IMR-90 (cell line): Measurements from ENCODE around the gene FKBP1B. TPM values are rescaled to one million over a fixed set of nuclear protein-coding genes. Genes with fewer than 3 reads are reported as not detected.

Experiments used
- ATAC-seq: fragments of 200-7000 bp; cut with Tn5 transposase; 2 replicates; pipeline ENCODE4 v1.9.1; 2020; ENCODE audit warnings: low read depth, mild to moderate bottlenecking, moderate library complexity
- BruUV-seq: library from RNA; stranded (reverse); fragments of 400-500 nt; replicated peaks from 2 replicates; lab custom pipeline; 2021; lab: Mats Ljungman, UMichigan
- CTCF ChIA-PET: fragments of 300-600 bp; formaldehyde crosslinking; extraction: SDS; loops from one replicate; lab custom pipeline; 2021; ENCODE audit warnings: antibody characterized with exemption; lab: Yijun Ruan, JAX
- POLR2A ChIA-PET: fragments of 300-600 bp; sonication (Branson Sonifier 250); formaldehyde crosslinking; loops from one replicate; lab custom pipeline; 2022; ENCODE audit warnings: antibody characterized with exemption; ENCODE audit not compliant: unreplicated experiment; lab: Charles Lee
- DNase-seq: peaks from one replicate; pipeline ENCODE4 v3.0.0; 2013
- H2AFZ ChIP-seq: replicated peaks from 2 replicates; pipeline ENCODE3; 2013; ENCODE audit warnings: low read length, mild to moderate bottlenecking; ENCODE audit not compliant: poor library complexity
- H2AK5ac ChIP-seq: 2 replicates; pipeline ENCODE4 v1.6.1; 2013; ENCODE audit warnings: low read depth, low read length, inconsistent platforms
- H2AK9ac ChIP-seq: replicated peaks from 2 replicates; pipeline ENCODE3; 2013; ENCODE audit warnings: mild to moderate bottlenecking, low read depth, low read length, moderate library complexity; ENCODE audit not compliant: poor library complexity
- H2BK120ac ChIP-seq: 2 replicates; pipeline ENCODE4 v1.6.1; 2013; ENCODE audit warnings: low read depth, low read length, inconsistent platforms
- H2BK15ac ChIP-seq: 3 replicates; pipeline ENCODE4 v1.6.1; 2013; ENCODE audit warnings: low read depth, low read length, inconsistent platforms
- H2BK20ac ChIP-seq: 2 replicates; pipeline ENCODE4 v1.6.1; 2013; ENCODE audit warnings: low read depth, mild to moderate bottlenecking, inconsistent platforms, low read length, moderate library complexity
- H2BK5ac ChIP-seq: 2 replicates; pipeline ENCODE4 v1.6.1; 2013; ENCODE audit warnings: mild to moderate bottlenecking, low read depth, low read length, inconsistent platforms; ENCODE audit not compliant: poor library complexity, severe bottlenecking
- H3K14ac ChIP-seq: replicated peaks from 2 replicates; pipeline ENCODE4 v1.6.1; 2013; ENCODE audit warnings: low read depth, low read length, inconsistent platforms
- H3K18ac ChIP-seq: 2 replicates; pipeline ENCODE4 v1.6.1; 2013; ENCODE audit warnings: low read depth, low read length, control low read depth
- H3K23ac ChIP-seq: 2 replicates; pipeline ENCODE4 v1.6.1; 2013; ENCODE audit warnings: low read depth, low read length, inconsistent platforms
- H3K27ac ChIP-seq: 2 replicates; pipeline ENCODE4 v1.5.1; 2013; ENCODE audit warnings: mild to moderate bottlenecking, control low read depth, low read length; ENCODE audit not compliant: insufficient read depth
- H3K27me3 ChIP-seq: 2 replicates; pipeline ENCODE4 v1.6.1; 2013; ENCODE audit warnings: low read length; ENCODE audit not compliant: control insufficient read depth, insufficient read depth
- H3K36me3 ChIP-seq: 2 replicates; pipeline ENCODE4 v1.6.1; 2013; ENCODE audit warnings: low read length, mixed read lengths; ENCODE audit not compliant: control insufficient read depth, insufficient read depth
- H3K4ac ChIP-seq: 2 replicates; pipeline ENCODE4 v1.6.1; 2013; ENCODE audit warnings: low read depth, low read length, inconsistent platforms
- H3K4me1 ChIP-seq: 2 replicates; pipeline ENCODE4 v1.6.1; 2013; ENCODE audit warnings: low read length, mixed read lengths; ENCODE audit not compliant: control insufficient read depth, insufficient read depth
- H3K4me2 ChIP-seq: 2 replicates; pipeline ENCODE4 v1.6.1; 2013; ENCODE audit warnings: low read depth, mild to moderate bottlenecking, control low read depth, low read length, moderate library complexity
- H3K4me3 ChIP-seq: 2 replicates; pipeline ENCODE4 v1.5.1; 2013; ENCODE audit warnings: low read depth, mild to moderate bottlenecking, control low read depth, low read length, moderate library complexity; ENCODE audit not compliant: insufficient read depth
- H3K56ac ChIP-seq: 2 replicates; pipeline ENCODE4 v1.6.1; 2013; ENCODE audit warnings: low read length, inconsistent platforms; ENCODE audit not compliant: insufficient read depth; ENCODE audit errors: extremely low read depth
- H3K79me1 ChIP-seq, 2 experiments: 2 replicates each; pipeline ENCODE4 v1.6.1; 2013; ENCODE audit warnings: low read length in 2 of 2, inconsistent platforms in 1 of 2, low read depth in 1 of 2
- H3K9ac ChIP-seq: 2 replicates; pipeline ENCODE4 v1.6.1; 2013; ENCODE audit warnings: low read depth, low read length, control low read depth
- H3K9me1 ChIP-seq: 2 replicates; pipeline ENCODE4 v1.6.1; 2013; ENCODE audit warnings: low read length, inconsistent platforms; ENCODE audit not compliant: insufficient read depth
- H3K9me3 ChIP-seq: 2 replicates; pipeline ENCODE4 v1.6.1; 2013; ENCODE audit warnings: low read length; ENCODE audit not compliant: control insufficient read depth, insufficient read depth
- H4K20me1 ChIP-seq: 2 replicates; pipeline ENCODE4 v1.6.1; 2013; ENCODE audit warnings: low read length, inconsistent platforms; ENCODE audit not compliant: insufficient read depth
- H4K5ac ChIP-seq: 2 replicates; pipeline ENCODE4 v1.6.1; 2013; ENCODE audit warnings: mild to moderate bottlenecking, low read depth, low read length, control low read depth
- H4K8ac ChIP-seq, 2 experiments: 2 replicates each; pipeline ENCODE4 v1.6.1; 2013; ENCODE audit warnings: low read depth in 2 of 2, low read length in 2 of 2, control low read depth in 1 of 2, inconsistent platforms in 1 of 2
- H4K91ac ChIP-seq: 2 replicates; pipeline ENCODE4 v1.6.1; 2013; ENCODE audit warnings: low read depth, low read length, inconsistent platforms; ENCODE audit not compliant: insufficient read depth
- BHLHE40 ChIP-seq: fragments of 150-350 bp; IDR thresholded peaks from 2 replicates; pipeline ENCODE4 v1.6.1; 2016; ENCODE audit warnings: mild to moderate bottlenecking, low read depth, low read length
- CEBPB ChIP-seq: IDR thresholded peaks from 2 replicates; pipeline ENCODE4 v1.6.1; 2012; ENCODE audit warnings: low read depth, low read length, improper control_type of control experiment
- CHD1 ChIP-seq: IDR thresholded peaks from 2 replicates; pipeline ENCODE4 v1.6.1; 2012; ENCODE audit warnings: low read depth, low read length, improper control_type of control experiment
- CTCF ChIP-seq: conservative IDR thresholded peaks from 2 replicates; pipeline ENCODE4 v1.5.1; 2012; ENCODE audit warnings: mild to moderate bottlenecking, low read depth, low read length, improper control_type of control experiment
- ELK1 ChIP-seq: fragments of 150-350 bp; IDR thresholded peaks from 2 replicates; pipeline ENCODE4 v1.6.1; 2016; ENCODE audit warnings: low read depth, mild to moderate bottlenecking, low read length, moderate library complexity, borderline replicate concordance
- FOS ChIP-seq: fragments of 150-350 bp; IDR thresholded peaks from 2 replicates; pipeline ENCODE4 v1.6.1; 2016; ENCODE audit warnings: low read depth, low read length
- MAFK ChIP-seq: IDR thresholded peaks from 2 replicates; pipeline ENCODE4 v1.6.1; 2012; ENCODE audit warnings: low read depth, low read length, improper control_type of control experiment
- MAZ ChIP-seq: IDR thresholded peaks from 2 replicates; pipeline ENCODE4 v1.6.1; 2012; ENCODE audit warnings: low read depth, mild to moderate bottlenecking, low read length, improper control_type of control experiment, moderate library complexity, borderline replicate concordance
- NFE2L2 ChIP-seq: fragments of 150-350 bp; IDR thresholded peaks from 2 replicates; pipeline ENCODE4 v1.6.1; 2016; ENCODE audit warnings: low read depth, mild to moderate bottlenecking, low read length
- POLR2A ChIP-seq: IDR thresholded peaks from 2 replicates; pipeline ENCODE4 v1.6.1; 2012; ENCODE audit warnings: mild to moderate bottlenecking, low read depth, low read length
- RAD21 ChIP-seq: IDR thresholded peaks from 2 replicates; pipeline ENCODE4 v1.6.1; 2012; ENCODE audit warnings: low read length, improper control_type of control experiment
- RCOR1 ChIP-seq: IDR thresholded peaks from 2 replicates; pipeline ENCODE4 v1.6.1; 2012; ENCODE audit warnings: mild to moderate bottlenecking, low read length, improper control_type of control experiment; ENCODE audit not compliant: insufficient replicate concordance
- WGBS, 2 experiments: methylation state at CpG; one replicate each; pipeline versions ENCODE4 v1.1.5 to v1.1.7; 2013; ENCODE audit warnings: missing lambda C conversion rate in 2 of 2; ENCODE audit not compliant: insufficient read length in 1 of 2; ENCODE audit errors: extremely low coverage in 2 of 2; 5-methylcytosine and 5-hydroxymethylcytosine counted together
- dilution Hi-C: fragments of 300-500 bp; cut with HindIII; formaldehyde crosslinking; loops from one replicate; pipeline ENCODE4 v1.14.3; 2018; ENCODE audit warnings: low sequenced_read_pairs; ENCODE audit not compliant: unreplicated experiment
- in situ Hi-C: fragments of 300-500 bp; cut with MboI; formaldehyde crosslinking; loops from 3 replicates; pipeline ENCODE4 v1.14.3; 2019; ENCODE audit warnings: low sequenced_read_pairs, inconsistent platforms, mixed read lengths
- intact Hi-C: fragments of 100-400 bp; cut with micrococcal nuclease; formaldehyde crosslinking; loops from 2 replicates; pipeline ENCODE4 v1.10.0; 2022
- polyA plus RNA-seq, 3 experiments: library from polyadenylated mRNA; depleted of rRNA; stranded (reverse); fragments of >200 nt; gene quantifications; 2 replicates each; pipeline ENCODE4 v1.2.3, GENCODE V29; 2012; ENCODE audit warnings: low replicate concordance in 1 of 3
- total RNA-seq: library from RNA; depleted of rRNA; stranded (reverse); fragments of >200 nt; gene quantifications from 2 replicates; pipeline ENCODE4 v1.2.3, GENCODE V29; 2012

The FKBP1B gene
- total and polyA plus RNA-seq, 2 of the 4 experiments (the other 2 are of a cell fraction): 10.2 to 15.1 TPM

GRCh38 chr2:24047703-24048033 lies 1.9 kb upstream of the FKBP1B start:
- peak overlapping the region; percentile 33 for H3K4me2 ChIP-seq
- no peak overlapping the region for H3K27ac ChIP-seq
- H2BK15ac ChIP-seq: peak overlapping the region; percentile 56; the same call in 2 of the 3 replicates
- H2BK5ac ChIP-seq: no peak overlapping the region
- H3K23ac ChIP-seq: no peak overlapping the region
- H4K5ac ChIP-seq: peak overlapping the region; percentile 72
- peak overlapping the region; percentile 35; the same call in 1 of the 2 replicates for H2BK120ac ChIP-seq
- WGBS, 2 experiments: 41% methylated on average over 4 of the region's 8 CpGs; no CpG with 5 or more reads in 1 of the 2 experiments
- ATAC-seq: no peak
- peaks cover 8% of the 10 kb centered on the region for H3K9me1 ChIP-seq
- no peak for TF ChIP-seq NFE2L2
- TF ChIP-seq MAFK: no peak
- TF ChIP-seq ELK1: no peak
- TF ChIP-seq MAZ: no peak
- no peak for TF ChIP-seq RAD21
- no peak for TF ChIP-seq RCOR1
- no peak for TF ChIP-seq BHLHE40
- no peak for TF ChIP-seq CTCF
- no peak for TF ChIP-seq CHD1
- no peak for TF ChIP-seq POLR2A
- no peak for TF ChIP-seq FOS
- no peak for TF ChIP-seq CEBPB
- H3K4me3 ChIP-seq: no peak overlapping the region
- H3K27me3 ChIP-seq: no peaks in the 10 kb centered on the region
- BruUV-seq: no TSS peak
- H4K20me1 ChIP-seq: no peaks in the 10 kb centered on the region
- H3K79me1 ChIP-seq: peaks cover 11 to 21% of the 10 kb centered on the region in 2 experiments; a peak in 3 of 4 replicates
- H2BK20ac ChIP-seq: no peak overlapping the region
- no peak for DNase-seq
- H3K36me3 ChIP-seq: no peaks in the 10 kb centered on the region
- peak overlapping the region; percentile 70; the same call in 1 of the 2 replicates for H3K14ac ChIP-seq
- intact Hi-C loops (loop anchor here (10.0 kb wide), 1 partner anchor 103 kb away; the partner anchor contains the start of gene UBXN2A), in situ Hi-C loops (no loop called here), dilution Hi-C loops (no loop called here)
- peak overlapping the region; percentile 84 for H3K4ac ChIP-seq
- H4K8ac ChIP-seq: peak overlapping the region; percentile 94 to 97
- H2AK5ac ChIP-seq: peak overlapping the region; percentile 66
- H3K56ac ChIP-seq: peak overlapping the region; percentile 9; the same call in 1 of the 2 replicates
- H3K4me1 ChIP-seq: no peaks in the 10 kb centered on the region
- no peaks in the 10 kb centered on the region for H3K9me3 ChIP-seq
- ChIA-PET POLR2A (interaction anchor here (0.6 to 1.5 kb wide), 3 partner anchors 10 to 60 kb away, joined by 3 to 6 read pairs (median 5); no protein-coding TSS in a partner anchor), CTCF (interaction anchor here (0.6 to 1.1 kb wide), 3 partner anchors 12 to 63 kb away, joined by 3 to 4 read pairs (median 4); no protein-coding TSS in a partner anchor)
- H2AFZ ChIP-seq: peak overlapping the region; percentile 97
- H3K9ac ChIP-seq: no peak overlapping the region
- no peak overlapping the region for H3K18ac ChIP-seq
- H2AK9ac ChIP-seq: peak overlapping the region; percentile 60
- peak overlapping the region; percentile 15; the same call in 1 of the 2 replicates for H4K91ac ChIP-seq
